IPS DF 19.7 (cell line): Measurements from ENCODE around the gene SERINC2.
"Not testable (repeated sequence)": the region's sequence is repeated elsewhere in the genome, so short reads cannot be mapped to it uniquely, and the experiment has no call there.

ENCODE experiments used
- DNase-seq: peaks from one replicate; pipeline ENCODE4 v3.0.0-alpha.2; 2013; ENCODE audit warnings: low read depth, low spot score

SERINC2 gene

DNA sequence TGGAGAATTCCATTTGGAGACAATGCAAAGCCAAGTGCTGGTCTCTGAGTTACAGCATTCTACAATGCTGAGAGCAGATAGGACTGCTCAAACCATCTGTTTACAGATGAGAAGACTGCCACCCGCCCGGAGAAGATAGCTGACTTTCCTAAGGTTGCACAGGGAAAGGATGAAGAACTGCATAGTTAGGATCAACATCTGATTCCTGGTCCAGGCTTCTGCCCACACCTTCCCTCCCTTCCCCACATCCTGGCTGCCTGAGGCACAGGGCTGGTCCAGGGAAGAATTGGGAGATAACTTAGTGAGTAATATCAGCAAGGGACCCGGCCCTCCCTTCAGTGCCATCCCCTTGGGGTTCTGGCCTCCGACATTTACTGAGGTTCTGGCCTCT is 2.0 kb downstream of the SERINC2 start:
- DNase-seq, result no peak

DNA sequence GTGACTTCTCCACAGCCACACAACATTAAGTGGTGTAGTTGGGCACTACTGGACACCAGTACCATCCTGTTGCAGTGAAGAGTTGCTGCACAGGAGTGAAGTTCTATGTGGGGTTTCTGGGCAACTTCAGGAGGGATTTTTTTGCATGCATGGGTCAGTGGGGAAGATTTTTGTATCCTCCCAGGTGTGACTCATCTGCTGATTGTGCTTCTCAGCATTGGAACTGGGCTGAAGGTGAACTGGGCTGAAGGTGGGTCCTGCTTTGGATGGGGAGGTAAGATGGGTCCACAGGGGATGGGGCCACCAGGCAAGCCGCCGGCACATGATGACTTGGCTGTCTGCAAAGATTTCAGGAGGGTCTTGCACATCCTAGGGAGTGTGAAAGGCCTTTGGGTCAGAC is 2.6 kb downstream of the SERINC2 start:
- no peak for DNase-seq

DNA sequence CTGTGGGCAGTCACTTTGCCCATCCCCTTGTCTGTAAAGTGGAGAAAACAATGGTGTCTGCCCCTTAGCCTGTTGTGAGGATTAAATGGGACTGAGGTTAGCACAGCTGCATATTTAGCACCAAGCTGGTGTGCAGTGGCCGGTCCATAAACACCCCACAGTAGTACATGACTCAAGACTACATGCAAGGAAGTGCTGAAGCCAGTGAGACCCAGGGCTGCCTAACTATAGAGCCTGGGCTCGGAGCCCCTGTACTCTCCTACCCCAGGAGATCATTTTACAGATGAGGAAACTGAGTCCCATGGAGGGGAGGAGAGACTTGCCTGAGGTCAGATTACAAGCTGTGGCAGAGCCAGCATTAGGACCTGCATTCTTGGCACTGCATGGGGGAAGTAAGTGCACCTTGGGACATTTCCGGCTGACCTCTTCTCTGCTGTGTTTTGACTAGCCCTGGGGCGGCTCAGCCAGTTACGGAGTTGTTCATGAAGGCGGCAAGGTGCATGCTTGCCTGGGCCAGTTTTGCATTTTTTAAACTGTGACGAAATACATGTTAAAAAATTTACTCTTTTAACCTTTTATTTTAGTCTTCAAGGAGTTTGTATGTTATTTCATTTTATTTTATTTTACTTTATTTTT is 3.2 kb downstream of the SERINC2 start:
- no peak for DNase-seq

DNA sequence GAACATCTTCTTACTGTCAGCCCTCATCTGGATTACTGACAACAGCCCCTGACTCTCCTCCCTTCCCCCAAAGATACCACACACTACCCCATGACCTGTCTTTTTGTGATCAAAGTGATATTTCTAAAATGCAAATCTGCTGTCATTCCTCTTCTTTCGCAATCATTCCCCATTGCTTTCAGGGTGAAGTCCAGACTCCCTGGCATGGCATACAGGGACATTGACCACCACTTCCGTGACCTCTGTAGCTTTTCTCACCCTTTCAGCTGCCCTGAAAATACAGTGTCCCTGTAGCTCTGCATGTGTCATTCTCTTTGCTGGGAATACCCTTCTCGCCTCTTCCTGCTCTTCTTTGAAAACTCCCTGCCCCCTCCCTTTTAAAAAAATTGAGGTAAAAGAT is 4.1 kb downstream of the SERINC2 start:
- no peak for DNase-seq

DNA sequence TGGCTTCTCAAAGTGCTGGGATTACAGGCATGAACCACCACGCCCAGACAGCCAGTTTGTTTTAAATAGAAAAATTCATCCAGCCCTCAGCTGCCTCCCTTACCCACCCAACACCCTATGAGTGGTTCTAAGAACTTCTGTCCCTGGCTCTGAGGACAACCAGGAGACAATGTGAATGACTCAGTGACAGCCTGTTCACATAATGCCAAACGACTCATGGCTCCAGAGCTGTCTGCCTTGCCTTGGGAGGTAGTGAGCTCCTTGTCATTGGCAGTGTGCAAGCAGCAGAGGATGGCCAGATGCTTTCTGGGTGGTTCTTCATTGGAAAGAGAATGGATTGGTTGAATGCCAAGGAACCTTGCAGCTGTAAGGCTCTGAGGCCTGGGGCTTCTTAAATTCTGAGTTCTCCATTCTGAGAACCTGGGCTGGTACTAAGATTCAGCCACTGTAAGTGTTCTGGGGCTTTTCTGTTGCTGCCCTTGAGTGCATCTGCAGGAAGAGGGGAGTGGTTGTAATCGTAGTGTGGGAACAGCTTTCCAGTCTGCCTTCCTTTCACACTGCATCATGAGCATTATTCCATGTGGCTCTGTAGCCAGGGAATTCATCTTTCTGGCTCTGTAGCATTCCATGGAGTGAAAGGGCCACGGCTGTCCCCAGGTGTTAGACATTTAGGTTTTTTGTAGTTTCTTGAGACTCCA is 5.8 kb downstream of the SERINC2 start:
- no peak for DNase-seq

DNA sequence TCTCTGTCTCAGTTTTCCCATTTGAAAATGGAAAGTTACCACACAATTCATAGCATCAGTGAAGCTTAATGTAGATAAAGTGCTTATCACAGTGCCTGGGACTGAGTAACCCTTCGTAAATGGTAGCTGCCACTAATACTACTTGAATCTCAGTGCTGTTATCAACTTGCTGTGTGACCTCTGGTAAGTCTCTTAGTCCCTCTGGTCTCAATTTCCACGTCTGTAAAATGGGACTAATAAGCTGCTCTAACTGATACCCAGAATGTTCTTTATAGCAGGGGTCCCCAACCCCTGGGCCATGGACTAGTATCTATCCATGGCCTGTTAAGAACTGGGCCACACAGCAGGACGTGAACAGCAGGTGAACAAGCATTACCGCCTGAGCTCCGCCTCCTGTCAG is 7.7 kb downstream of the SERINC2 start:
- no peak for DNase-seq

DNA sequence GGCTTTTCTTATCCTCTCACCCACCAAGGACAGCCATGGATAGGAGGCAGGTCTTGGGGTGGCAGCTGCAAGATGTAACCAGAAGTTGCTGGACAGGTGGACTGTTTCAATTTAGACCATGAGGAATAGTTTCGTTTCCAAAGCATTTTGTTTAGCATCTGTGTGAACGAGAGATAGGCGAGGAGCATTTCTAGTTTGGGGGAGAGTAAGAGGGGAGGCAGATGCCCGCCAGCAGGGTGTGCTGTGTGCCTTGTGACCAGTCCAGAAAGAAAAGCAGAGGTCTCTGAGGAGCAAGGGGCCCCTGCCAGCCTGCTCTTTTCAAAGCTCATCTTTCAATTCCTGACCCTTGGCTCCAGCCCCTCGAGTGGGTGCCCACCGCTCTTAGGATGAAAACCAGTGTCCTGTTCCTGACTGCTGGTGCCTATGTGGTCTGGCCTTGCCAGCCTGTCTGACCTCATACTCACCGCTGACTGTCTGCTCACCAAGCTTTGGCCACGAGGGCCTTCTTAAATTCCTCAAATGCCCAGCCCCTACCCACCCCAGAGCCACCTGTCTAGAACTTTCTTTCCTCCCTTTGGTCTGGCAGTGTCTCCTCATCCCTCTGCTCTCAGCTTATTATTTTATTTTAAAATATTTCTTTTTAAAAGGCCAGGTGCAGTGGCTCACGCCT is 8.5 kb downstream of the SERINC2 start:
- no peak for DNase-seq

DNA sequence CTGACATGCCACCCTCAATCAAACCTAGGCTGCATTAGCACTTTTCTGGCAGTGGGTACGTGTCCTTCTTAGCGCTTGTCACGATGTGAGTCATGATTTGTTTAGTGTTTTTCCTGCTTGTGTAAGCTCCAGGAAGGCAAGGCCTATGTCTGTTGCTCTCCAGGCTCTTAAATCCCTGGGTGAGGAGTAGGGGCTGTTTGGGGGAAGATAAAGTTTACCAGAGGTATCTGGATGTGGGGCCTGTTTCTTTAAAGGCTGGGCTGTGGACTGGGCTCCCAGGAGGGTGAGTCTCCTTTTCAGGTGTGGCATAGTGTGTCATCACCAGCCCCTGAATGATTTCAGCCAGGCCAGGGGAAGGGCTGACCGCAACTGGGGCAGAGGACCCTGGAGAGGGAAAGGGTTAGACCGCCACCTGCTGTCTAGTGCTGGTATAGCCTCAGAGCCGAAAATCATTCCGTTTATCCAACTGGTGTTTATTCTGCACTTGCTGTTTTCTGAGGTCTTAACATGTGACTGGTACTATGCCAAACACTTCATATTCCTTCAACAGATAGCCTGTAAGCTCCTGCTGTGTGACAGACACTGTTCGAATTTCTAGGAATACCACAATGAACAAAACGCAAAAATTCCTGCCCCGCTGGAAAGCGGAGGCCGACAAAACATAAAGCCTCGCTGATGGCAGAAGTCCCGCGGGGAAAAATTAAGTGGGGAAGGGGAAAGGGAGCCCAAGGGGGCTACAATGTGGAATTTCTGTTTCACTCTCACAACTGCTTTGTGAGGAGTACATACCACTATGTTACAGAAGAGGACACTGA is 9.7 kb downstream of the SERINC2 start:
- DNase-seq, result no peak

DNA sequence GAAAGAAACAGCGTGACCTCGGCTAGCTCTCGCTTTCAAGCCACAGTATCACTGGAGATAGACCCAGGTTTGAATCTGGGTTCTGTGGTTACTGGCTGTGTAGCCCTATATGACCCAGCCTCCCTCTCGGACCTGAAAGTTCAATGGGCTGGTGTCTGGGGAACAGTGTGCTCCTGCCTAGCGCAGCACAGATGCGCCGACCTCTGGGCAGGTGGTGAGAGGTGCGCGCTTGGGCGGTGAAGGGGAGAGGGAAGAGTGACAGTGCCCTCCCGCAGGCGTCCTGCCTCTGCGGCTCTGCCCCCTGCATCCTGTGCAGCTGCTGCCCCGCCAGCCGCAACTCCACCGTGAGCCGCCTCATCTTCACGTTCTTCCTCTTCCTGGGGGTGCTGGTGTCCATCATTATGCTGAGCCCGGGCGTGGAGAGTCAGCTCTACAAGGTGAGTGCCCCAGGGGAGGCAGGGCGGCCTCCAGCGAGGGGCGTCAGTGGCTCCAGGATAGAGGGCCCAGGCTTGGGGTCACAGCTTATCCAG is 10.5 kb downstream of the SERINC2 start:
- DNase-seq, result no peak

DNA sequence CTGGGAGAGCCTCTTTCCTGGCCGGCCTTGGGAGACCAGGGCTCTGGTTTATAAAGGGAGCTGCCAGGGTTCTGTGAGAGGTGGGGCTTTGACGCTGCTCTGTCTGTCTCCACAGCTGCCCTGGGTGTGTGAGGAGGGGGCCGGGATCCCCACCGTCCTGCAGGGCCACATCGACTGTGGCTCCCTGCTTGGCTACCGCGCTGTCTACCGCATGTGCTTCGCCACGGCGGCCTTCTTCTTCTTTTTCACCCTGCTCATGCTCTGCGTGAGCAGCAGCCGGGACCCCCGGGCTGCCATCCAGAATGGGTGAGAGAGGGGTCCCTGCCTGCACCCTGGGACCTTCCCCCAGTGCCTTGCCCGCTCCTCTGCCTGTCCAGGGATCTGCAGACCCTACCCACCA is 11.6 kb downstream of the SERINC2 start:
- DNase-seq, result no peak

DNA sequence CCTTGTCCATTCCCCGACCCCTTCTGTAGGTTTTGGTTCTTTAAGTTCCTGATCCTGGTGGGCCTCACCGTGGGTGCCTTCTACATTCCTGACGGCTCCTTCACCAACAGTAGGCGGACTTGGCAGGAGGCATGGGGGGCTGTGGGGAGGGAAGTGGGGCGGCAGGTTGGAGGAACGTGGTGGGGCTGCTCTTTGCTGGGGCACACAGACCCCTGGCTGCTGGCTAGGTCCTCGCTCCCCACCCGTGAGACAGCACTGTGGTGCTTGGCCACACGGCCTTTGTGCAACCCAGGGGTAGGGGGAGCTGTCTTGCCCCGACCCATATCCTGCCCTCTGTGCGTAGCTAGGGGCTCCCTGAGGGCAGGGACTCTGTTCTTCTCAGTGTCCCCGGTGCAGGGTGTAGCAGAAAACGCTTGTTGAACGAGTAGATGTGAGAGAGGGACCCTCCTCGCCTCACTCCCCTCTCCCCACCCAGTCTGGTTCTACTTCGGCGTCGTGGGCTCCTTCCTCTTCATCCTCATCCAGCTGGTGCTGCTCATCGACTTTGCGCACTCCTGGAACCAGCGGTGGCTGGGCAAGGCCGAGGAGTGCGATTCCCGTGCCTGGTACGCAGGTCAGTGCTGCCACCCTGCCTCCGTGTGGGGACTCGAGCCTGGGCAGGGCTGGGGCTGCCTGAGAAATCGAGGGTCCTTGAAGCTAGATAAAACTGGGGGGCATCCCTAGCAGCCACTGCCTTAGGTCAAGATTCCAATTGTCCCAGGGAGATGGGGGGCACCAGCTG is 12.5 kb downstream of the SERINC2 start:
- DNase-seq, result no peak

DNA sequence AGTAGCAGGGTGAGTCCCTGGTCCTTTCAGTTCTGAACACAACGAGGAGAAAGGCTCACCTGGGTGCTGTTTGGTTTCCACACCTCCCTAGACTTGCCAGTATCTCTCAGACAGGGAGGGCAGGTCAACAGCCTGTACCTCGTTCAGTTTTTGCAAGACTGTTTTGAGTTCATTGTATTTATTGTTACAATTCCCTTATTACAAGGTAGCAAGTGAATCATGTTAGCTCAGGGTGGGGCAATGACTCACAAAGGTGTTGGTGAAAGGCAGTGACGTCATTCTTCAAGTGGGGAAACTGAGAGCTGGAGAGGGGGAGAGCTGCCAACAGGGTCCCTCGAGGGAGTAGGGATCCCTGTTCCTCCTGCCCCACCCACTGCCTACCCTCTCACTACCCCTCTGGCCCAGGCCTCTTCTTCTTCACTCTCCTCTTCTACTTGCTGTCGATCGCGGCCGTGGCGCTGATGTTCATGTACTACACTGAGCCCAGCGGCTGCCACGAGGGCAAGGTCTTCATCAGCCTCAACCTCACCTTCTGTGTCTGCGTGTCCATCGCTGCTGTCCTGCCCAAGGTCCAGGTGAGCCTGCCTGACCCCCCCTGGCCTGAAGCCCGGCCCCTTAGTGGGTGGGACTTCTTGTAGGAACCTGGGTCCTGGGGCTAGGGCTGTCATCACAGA is 13.4 kb downstream of the SERINC2 start:
- DNase-seq, result no peak

DNA sequence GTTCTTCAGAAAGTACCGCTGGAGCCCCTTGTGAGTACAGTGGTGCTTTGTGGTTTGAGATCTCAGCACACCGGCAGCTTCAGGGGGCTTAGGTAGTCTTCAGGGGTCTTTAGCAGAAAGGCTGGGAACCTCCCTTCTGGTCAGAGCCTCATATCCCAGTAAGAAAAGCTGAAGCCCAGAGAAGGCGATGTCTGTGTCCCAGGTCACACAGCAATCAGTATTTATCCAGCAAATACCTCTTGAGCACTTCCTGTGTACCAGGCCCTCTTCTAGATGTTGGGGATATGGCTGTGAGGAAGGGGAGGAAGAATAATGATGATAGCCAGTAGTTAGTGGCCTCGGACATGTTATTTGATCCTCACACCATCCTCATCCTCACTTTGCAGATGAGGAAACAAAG is 14.3 kb downstream of the SERINC2 start:
- no peak for DNase-seq

DNA sequence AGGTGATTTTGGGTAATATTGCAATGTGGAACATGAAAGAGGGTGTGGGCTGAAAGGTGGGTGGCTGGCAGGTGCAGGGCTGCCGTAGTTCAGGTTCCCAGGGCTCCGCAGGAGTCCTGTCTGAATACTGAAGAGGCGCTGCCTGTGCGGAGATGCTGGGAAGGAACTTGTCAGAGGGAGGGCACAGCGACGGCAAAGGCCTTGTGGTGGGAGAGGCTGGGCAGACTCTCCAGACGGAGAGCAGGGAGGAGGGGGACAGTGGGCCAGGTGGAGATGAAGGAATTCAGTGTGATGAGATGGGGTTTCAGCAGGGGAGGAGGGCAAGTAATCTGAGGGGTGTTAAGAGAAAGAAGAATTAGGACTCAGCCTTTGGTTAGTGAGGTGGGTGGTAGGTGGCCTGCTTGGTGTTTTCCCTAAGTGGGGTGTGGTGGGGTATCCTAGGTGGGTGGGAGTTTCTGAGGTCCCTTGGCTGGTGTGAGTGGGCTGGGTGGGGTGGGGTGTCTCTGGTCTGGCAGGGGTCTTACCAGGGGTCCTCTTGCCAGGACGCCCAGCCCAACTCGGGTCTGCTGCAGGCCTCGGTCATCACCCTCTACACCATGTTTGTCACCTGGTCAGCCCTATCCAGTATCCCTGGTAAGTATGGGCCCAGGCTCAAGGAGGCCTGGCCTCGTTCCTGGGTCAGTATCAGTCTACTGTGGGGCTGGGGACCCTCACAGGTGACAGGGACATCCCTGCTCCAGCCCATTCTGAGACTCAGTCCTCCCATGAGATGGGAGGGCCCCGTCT is 15.6 kb downstream of the SERINC2 start:
- DNase-seq, result no peak

DNA sequence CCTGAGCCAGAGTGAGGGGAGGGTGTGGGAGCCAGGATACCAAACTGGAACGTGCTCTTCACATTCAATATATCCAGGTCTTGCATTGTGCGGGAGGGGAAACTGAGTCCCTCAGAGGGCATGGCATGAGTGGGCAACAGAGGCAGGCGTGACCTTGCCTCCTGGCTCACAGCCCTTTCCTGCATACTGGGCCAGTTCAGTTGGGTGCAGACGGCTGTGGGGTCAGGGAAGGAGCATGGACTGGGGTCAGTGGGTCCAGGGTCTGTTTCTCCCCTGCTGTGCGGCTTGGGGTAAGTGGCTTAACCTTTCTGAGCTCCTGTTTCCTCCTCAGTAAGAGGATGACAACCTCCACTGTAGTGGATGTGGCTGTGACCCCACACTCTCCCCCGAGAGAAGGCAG is 16.6 kb downstream of the SERINC2 start:
- DNase-seq, result no peak

DNA sequence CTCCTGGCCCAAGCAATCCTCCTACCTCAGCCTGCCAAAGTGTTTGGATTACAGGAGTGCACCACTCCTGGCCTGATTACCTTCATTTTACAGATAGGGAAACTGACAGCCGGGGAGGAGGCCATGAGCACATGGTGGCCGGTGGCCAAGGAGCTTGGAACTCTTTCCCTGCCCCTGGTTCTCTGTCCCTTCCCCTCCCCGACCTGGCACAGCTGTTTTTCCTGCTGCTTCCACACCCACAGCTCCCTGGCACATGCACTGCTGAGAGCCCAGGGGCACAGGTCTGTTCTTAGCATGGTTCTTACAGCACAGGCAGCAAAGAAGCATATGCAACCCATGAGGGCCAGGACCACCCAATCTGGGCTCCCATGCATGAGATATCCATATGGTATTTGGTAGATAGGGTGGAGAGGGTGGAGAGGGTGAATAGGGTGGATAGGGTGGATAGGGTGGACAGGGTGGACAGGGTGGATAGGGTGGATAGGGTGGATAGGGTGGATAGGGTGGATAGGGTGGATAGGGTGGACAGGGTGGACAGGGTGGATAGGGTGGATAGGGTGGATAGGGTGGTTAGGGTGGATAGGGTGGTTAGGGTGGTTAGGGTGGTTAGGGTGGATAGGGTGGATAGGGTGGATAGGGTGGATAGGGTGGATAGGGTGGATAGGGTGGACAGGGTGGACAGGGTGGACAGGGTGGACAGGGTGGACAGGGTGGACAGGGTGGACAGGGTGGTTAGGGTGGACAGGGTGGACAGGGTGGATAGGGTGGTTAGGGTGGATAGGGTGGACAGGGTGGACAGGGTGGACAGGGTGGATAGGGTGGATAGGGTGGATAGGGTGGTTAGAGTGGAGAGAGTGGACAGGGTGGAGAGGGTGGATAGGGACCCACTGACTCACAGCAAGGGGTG is 18.6 kb downstream of the SERINC2 start:
- not testable (repeated sequence) for DNase-seq

DNA sequence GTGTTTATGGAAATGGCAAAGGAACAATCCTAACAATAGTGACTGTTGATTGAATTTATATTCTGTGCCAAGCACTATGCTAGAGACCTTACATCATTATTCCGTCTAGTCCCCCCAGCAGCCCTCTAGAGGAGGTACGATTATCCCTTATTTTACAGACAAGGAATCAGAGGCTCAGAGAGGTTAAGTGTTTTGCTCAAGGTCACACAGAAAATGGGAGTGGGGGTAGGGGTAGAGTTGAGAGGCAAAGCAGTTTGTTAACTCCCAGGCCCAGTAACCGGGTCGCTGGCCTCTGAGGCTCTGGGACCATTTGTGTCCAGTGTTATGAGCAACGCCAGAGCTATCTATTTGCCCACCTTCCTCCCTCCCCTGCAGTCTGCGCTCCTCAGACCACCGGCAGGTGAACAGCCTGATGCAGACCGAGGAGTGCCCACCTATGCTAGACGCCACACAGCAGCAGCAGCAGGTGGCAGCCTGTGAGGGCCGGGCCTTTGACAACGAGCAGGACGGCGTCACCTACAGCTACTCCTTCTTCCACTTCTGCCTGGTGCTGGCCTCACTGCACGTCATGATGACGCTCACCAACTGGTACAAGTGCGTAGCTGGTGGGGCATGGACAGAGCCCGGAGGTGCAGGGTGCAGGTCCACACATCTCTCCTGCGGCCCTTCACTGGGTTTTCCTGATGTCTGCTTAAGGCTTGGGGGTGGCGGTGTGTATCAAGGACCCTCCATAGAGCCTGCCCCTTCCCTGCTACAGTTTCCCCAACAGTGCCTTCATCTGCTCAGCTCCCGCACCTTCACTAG is 19.8 kb downstream of the SERINC2 start:
- no peak for DNase-seq

DNA sequence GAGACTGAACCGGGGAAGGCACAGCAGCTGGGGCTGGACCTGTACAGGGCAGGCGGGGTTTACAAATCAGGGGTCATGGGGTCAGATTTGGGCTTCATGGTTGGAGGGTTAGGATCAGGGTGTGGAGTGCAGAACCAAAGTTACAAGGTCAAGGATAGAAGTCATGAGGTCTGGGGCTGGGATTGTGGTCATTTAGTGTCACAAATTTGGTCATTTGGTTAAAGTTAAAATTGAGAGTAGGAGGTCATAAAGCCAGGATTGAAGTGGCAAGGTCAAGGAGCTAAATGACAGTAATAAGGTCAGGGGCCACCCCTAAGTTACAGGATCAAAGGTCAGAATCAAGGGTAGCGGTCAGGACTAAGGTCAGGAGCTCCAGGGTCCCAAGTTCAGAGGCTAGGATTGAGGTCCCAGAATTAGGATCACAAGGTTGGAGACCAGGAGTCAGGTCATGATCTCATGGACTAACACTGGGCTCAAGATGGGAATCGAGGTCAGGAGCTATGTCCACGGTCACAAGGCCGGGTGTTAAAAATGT is 20.4 kb downstream of the SERINC2 start:
- DNase-seq, result no peak
